Measurements from ENCODE around the gene ACACB. TPM values are rescaled to one million over a fixed set of nuclear protein-coding genes. Genes with fewer than 3 reads are reported as not detected.

Gene ACACB
- total RNA-seq, 4 donors from 2014 or later, result 402 to 560 (median 525) TPM

DNA sequence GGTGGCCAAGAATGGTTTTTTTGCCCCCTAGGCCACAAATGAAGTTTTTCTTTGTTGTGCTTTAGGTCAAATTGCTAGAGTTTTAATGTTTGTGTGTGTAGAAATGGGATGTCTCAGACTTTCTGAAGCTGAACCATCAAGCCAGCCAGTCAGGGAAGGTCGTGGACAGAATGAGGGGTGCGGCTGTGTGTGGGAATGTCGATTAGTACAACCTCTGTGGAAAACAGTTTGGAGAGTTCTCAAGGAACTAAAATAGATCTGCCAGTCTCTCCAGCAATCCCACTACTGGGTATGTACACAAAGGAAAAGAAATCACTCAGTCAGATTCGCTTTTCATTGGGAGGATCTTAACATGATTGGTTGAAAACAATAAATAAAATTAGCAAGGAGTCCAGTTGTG lies 44.5 kb downstream of the ACACB start:
- Histone ChIP-seq H3K27ac (peak overlapping the region; percentile 26 to 95 (median 68)), H3K4me1 (peaks cover 0 to 55% (median 8%) of the 10 kb centered on the region in 4 donors), H3K36me3 (peaks cover 0 to 24% (median 0%) of the 10 kb centered on the region in 3 donors), H3K9me3 (no peaks in the 10 kb centered on the region), H3K4me3 (no peak overlapping the region), H3K27me3 (no peaks in the 10 kb centered on the region)
- no peak for DNase-seq (ENCODE audit: low spot score in 2 of 2)
- 67 to 71% methylated on average over 4 of the region's 4 CpGs for WGBS, 2 donors
- TF ChIP-seq CTCF (IDR thresholded peaks at IDR 0.05) (no peak), EP300 (IDR thresholded peaks at IDR 0.05) (no peak), POLR2A (IDR thresholded peaks at IDR 0.05) (no peak)

- H3K27me3 ChIP-seq, result no peaks in the 10 kb centered on the region
- H3K4me1 ChIP-seq, result peaks cover 0 to 39% (median 6%) of the 10 kb centered on the region in 4 donors
- H3K27ac ChIP-seq, result peak overlapping the region in 2 of 4 donors; percentile 35 to 43
- DNase-seq (ENCODE audit: low spot score in 2 of 2), result no peak
- WGBS, 2 donors, result 80 to 88% methylated on average over 5 of the region's 5 CpGs
- TF ChIP-seq EP300 (IDR thresholded peaks at IDR 0.05) (no peak), POLR2A (IDR thresholded peaks at IDR 0.05) (no peak), CTCF (IDR thresholded peaks at IDR 0.05) (no peak)
- peaks cover 0 to 34% (median 0%) of the 10 kb centered on the region in 3 donors for H3K36me3 ChIP-seq
- H3K4me3 ChIP-seq, result no peak overlapping the region
- H3K9me3 ChIP-seq, result no peaks in the 10 kb centered on the region
These were observed 46.2 kb downstream of the ACACB start for GRCh38 chr12:109162551-109162950.

DNA sequence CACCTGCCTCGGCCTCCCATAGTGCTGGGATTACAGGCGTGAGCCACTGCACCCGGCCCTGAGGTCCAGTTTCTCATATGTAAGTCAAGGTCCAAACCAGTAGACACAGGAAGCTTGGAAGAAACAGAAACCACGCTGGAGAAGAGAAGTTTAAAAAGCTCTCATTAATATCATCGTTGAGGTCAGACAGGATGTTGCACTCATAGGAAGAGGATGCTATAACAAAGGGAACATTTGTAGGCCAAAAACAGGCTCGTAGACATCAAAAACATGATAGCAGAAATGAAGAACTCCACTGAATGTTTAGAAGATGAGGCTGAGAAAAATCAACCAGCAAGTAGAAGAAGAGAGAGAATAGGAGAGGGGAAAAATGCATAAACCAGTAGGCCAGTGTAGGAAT lies 46.8 kb downstream of the ACACB start:
- Histone ChIP-seq H3K36me3 (peaks cover 0 to 41% (median 0%) of the 10 kb centered on the region in 3 donors), H3K9me3 (no peaks in the 10 kb centered on the region), H3K27ac (peak overlapping the region in 1 of 4 donors; percentile 35), H3K4me1 (peaks cover 0 to 34% (median 2%) of the 10 kb centered on the region in 4 donors), H3K4me3 (no peak overlapping the region), H3K27me3 (no peaks in the 10 kb centered on the region)
- WGBS, 2 donors, result 64 to 66% methylated on average over 6 of the region's 6 CpGs
- DNase-seq (ENCODE audit: low spot score in 2 of 2), result no peak
- TF ChIP-seq POLR2A (IDR thresholded peaks at IDR 0.05), result no peak
- no peak for TF ChIP-seq CTCF (IDR thresholded peaks at IDR 0.05)
- no peak for TF ChIP-seq EP300 (IDR thresholded peaks at IDR 0.05)

DNA sequence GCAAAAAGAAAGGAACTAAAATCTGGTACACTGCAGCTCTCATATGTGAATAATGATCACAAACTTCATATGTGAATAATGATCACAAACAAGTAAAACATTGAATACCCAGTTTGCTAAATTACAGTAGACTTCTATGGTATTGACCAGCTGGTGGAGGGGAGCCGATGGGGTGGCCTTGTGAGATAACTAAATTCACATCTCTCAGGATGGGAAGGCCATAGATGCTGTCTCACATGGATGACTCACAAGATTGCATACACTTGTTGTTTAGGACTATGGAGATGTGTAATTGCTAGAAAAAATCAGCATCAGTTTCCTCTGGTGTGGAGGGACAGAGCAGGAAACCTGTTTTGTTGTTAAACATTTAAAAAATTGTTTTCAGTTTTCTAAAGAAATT lies 49.2 kb downstream of the ACACB start:
- no peaks in the 10 kb centered on the region for H3K27me3 ChIP-seq
- H3K4me3 ChIP-seq, result no peak overlapping the region
- 89 to 90% methylated on average over 1 of the region's 1 CpG for WGBS, 2 donors
- no peaks in the 10 kb centered on the region for H3K9me3 ChIP-seq
- H3K4me1 ChIP-seq, result peaks cover 0 to 13% (median 0%) of the 10 kb centered on the region in 4 donors
- no peak for DNase-seq (ENCODE audit: low spot score in 2 of 2)
- peaks cover 0 to 65% (median 0%) of the 10 kb centered on the region in 3 donors for H3K36me3 ChIP-seq
- no peak overlapping the region for H3K27ac ChIP-seq
- TF ChIP-seq CTCF (IDR thresholded peaks at IDR 0.05), result no peak
- TF ChIP-seq EP300 (IDR thresholded peaks at IDR 0.05), result no peak
- no peak for TF ChIP-seq POLR2A (IDR thresholded peaks at IDR 0.05)

DNA sequence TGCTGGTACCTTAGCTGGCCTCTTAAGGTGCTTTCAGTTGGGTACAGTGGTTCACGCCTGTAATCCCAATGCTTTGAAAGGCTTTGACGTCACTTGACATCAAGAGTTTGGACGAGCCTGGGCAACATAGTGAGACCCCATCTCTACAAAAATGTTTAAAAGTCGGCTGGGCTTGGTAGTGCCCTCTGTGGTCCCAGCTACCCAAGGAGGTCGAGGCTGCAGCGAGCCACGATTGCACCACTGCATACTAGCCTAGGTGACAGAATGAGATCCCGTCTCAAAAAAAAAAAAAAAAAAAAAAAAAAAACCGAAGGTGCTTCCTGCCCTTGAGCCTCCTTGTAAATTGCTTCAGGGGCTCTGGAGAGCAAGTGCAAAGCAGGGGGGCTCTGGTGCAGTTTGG lies 50.0 kb downstream of the ACACB start:
- no peak for DNase-seq (ENCODE audit: low spot score in 2 of 2)
- TF ChIP-seq CTCF (IDR thresholded peaks at IDR 0.05), result no peak
- TF ChIP-seq POLR2A (IDR thresholded peaks at IDR 0.05), result no peak
- no peak for TF ChIP-seq EP300 (IDR thresholded peaks at IDR 0.05)
- Histone ChIP-seq H3K27ac (no peak overlapping the region), H3K4me3 (no peak overlapping the region), H3K27me3 (no peaks in the 10 kb centered on the region), H3K36me3 (peaks cover 0 to 73% (median 0%) of the 10 kb centered on the region in 3 donors), H3K4me1 (peaks cover 0 to 5% (median 0%) of the 10 kb centered on the region in 4 donors), H3K9me3 (no peaks in the 10 kb centered on the region)
- 86 to 90% methylated on average over 5 to 9 of the region's 9 CpGs for WGBS, 2 donors

All from tibial nerve (tissue), 4 donors.